ELF-1 (cell line): ENCODE results near the gene DCPS.
A peak's percentile ranks its signal among the peaks of the same experiment; 100 is the strongest.

ENCODE experiments used
- DNase-seq: peaks from one replicate; pipeline ENCODE4 v3.0.0-alpha.2; 2016; ENCODE audit warnings: low read depth, low spot score

Gene DCPS

DNA sequence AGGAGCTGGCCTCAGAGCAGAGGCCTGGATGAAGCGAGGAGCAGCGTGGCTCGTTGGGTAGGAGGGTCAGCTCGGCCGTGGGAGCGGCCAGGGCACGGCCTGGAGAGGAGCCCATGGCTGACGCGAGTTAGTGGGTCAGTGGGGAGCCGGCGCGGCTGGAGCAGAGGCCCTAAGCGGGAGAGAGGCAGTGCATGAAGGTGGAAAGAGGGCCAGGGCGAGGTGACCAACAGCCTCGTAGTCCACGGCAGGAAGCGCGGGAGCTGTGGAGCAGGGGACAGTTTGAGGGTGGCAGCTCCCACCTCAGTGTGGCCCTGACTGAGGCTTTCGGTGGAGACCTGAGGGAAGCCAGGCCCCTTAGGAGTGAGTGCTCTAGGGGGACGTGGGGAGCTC is 24.1 kb downstream of the DCPS start:
- no peak for DNase-seq

DNA sequence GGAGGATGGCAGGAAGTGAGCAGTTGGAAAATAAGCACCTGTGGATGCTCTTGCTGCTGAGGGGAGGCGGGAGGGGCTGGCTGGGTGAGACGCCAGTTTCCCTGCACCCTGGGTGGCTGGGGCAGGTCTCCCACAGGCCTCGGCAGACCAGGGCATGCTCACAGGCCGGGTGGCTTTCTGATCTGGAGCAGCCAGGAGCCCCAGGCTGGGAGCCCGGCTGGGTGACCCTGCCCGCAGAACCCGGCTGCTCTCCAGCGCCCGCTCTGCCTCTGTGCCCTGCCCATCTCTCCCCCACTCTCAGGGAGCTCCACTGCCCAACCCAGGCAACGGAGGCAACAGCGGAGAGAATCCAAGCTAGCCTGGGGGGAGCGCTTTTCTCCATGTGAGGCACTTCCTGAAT is 24.6 kb downstream of the DCPS start:
- DNase-seq = no peak

DNA sequence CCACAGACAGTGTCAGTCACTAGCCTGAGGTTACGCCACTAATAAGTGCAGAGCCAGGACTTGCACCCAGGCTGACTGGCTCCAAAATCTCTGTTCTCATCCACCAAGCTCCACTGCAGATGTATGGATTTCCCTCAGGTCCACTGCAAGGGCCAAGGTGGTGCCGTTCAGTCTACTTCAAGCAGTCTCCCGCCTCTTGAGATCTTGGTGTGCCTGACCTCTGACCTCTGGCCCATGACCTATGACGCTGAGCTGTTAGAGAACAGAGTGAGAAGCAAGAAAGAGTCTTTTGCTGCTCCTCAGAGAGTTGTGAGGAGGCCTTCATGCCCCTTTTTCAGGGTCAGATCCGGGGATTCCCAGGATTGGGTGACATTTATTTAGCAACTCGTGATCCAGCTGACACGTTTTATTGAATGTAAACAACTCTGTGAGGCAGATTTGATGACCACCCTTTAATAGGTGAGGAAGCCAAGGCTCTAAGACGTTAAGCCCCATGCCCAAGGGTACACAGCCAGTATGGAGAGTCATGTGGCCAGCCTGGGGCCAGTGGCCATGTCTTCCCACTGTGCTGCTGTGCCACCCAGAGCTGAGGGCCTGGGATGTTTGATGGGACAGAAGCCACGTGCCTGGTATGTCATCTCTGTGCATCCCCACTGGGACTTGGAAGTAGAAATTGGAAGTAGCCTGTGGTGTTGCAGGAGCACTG is 25.2 kb downstream of the DCPS start:
- no peak for DNase-seq

DNA sequence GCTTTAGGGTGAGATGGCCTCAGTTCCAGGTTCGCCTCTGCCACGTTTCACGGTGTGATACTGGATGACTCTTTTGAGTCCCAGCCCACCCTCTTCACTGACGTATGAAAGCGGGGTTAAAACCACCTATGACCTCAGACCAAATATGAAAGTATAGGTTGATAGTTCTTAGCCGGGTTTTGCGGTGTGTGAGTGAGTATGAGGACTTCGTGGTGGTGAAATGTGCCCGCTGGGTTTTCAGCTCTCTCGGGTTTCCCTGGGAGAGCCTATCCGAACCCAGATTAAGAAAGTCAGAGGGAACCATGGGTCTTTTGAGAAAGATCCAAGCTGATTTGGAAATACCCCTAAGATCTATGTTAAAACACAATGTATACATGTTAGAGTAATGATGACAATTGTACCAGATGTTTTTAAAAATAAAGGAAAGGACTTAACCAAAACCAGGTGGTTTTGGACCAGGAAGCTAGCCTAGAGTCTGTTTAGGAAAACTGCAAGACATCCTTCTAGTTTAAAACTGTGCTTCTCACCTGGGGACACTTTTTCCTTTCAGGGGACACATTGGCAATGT is 25.9 kb downstream of the DCPS start:
- DNase-seq = no peak

DNA sequence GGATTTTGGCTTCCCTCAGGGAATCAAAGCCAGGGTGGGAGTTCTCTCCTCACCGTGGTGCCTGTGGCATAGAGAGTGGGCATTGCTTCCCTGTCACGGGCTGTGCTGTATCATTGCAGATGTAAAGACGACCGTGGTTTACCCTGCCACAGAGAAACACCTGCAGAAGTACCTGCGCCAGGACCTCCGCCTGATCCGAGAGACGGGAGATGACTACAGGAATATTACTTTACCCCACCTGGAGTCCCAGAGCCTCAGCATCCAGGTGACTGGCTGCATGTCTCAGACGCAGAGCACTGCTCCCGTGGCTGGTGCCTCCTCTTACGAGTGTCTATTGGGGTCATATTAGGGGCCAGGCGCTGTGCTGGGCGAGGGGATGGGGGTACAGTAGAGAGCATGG is 27.4 kb downstream of the DCPS start:
- no peak for DNase-seq

DNA sequence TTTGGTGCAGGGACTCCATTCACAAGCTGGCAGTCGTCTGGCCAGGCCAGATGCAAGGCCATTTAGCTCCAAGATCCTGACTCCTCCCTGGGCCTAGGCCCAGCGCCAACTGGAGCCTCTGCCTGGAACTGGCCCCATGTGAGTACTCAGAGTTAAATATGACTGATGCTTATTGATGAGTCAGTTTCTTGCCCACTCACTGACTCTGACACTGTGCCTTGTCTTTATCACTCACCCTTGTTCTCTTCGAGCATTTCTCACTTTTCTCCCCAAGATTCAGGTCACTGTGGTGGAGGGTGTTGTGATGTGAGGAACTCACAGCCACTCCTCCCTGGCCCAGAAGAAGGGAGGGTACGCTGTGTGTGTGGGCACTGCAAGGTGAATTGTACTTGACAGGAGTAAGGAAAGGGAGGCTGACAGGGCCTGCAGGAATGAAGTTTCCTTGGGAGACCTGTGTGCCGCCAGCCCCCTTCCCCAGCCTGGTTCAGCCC is 28.4 kb downstream of the DCPS start:
- DNase-seq = no peak

DNA sequence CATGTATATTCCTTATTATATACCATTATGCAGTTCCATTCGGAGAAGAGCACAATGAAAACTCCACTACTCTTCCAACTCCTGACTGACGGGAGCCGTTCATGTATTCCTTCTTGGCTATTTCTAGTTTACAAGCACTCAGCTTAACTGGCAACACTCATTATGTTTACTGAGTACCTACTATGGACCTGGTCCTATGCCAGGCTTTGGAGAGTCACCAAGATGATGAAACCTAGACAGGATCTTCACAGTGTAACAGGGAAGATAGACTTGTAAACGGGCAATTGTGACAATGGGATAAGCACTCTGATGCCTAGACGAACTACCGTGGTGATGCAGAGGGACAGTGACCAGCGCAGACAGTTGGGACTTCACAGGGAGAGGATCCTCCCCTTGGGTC is 29.3 kb downstream of the DCPS start:
- no peak for DNase-seq

DNA sequence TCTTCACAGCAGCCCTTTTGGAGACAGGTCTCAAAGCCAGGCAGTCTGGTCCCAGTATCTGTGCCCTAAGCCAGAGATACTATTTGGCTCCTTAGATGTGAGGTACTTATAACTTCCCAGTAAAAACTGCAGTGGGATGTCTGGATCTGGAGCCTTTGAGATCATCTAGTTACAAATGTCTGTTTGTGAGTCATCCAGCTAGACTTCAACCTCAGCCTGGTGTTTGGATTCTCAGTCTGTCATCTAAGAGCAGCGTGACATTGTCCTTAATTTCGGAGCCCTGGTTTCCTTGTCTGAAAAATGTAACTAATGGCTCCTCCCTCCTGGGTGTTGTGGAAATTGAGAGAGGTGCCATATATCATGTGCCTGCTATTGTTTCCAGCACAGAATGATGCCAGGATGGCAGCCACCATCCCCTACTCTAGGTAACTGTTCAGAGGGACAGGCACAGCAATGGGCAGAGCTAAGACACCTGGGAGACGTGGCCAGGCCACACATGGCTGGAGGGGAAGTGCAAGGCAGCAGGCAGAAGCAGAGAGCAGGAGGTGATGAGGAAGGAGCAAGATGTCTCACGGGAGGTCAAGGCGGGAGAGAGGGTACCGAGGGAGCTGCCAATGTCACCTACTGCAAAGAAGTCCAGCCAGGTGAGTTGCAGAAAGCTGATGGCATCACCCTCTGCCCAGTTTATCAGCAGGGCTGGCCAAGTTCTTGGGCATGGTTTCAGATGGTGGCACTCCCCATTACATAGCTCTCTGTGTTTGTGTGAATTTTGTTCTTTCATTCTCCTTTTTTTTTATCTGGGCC is 31.0 kb downstream of the DCPS start:
- no peak for DNase-seq

DNA sequence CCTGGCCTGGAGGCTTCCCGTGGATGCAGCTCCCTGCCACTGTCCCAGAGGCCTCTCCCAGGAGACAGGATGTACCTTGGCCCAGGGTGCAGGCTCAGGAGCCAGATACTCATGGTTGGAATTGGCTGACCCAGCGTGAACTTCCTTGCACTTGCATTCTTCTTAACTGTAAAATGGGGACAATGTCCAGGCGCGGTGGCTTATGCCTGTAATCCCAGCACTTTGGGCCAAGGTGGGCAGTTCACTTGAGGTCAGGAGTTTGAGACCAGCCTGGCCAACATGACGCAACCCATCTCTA is 31.6 kb downstream of the DCPS start:
- no peak for DNase-seq

DNA sequence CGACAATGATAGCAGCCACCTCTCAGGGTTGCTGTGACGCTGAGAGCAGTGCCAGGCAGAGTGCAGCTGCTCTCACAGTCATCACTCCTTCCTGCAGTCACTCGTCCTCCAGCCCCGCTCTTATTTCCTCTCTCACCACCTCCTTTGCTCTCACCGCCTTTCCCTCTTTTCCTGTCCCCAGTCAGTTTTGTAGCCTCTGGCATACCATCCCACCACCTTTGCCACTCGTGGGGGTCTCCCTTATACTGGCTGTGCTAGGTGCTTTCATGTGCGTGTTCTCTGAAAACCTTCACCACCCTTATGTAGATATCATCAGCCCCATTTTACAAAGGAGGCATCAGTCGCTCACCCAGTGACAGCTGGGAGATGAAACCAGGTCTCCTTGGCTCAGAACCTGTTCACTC is 32.3 kb downstream of the DCPS start:
- DNase-seq = no peak

DNA sequence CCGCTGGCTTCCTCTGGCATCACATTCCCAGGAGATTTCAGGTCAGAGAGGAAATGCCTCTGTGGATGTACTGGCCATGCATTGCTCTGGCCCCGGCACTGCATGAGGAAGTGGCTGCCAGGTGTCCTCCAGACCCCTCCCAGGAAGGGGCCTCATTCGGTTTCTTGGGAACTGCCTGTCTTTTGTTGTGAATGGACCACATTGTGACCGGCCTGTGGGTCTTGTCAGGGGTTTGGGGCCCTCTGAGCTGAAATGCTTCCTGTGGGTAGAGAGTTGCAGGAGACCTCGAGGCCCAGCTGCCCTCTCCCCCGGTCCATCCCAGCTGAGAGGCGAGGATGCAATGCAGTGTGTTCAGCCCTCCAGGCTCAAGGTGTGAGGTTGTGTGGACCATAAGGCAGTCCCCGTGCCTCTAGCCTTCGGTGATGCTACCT is 32.8 kb downstream of the DCPS start:
- no peak for DNase-seq

DNA sequence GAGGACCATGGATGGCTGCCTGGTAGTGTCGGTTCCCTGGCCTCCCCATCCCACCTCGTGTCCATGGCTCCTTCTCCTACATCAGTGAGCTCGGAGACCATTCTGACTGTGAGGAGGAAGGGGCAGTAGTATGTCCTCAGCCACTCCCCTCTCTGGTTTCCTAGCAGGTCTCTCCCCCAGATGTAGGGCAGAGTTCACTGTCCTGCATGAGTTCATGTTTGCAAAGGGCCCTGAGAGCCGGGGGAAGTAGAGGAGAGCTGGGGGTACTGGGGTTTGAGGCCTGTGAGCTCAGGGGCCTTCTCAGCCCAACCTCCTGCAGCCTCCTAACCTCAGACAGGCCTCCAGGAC is 33.2 kb downstream of the DCPS start:
- no peak for DNase-seq

DNA sequence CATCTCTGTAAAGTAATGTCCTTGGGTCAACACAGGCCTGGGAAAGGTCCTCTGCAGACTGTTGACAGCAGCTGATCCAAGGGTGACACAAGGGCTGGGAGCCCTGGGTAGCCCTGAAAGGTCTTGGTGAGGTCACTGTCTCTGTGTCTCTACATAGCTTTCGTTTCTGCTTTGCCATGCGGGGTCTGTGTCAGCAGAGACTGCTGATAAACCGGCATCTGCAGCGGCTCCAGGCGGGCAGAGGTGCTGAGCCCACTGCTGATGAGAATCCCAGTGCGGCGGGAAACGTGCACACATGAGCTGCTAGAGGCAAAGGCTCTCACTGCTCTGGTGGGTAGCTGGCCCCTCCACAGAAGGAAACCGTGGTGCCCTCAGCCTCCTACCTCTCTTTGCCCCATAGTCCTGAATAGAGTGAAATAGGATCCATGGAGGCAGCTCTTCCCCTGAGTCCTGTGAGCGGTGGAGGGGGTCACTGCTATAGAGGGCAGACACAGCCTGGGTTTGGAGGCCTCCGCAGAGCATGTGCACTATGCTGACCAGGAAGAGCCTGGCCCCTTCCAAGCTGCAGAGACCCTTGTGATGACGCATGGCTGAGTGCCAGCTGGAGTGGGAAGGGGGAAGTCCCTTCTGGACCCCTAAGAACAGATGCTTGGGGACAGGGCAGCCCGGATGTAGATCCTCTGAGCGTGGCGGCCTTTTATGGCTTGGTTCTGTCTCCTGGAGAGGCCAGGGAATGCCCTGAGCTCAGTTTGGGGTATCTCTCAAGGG is 33.8 kb downstream of the DCPS start:
- DNase-seq = no peak

DNA sequence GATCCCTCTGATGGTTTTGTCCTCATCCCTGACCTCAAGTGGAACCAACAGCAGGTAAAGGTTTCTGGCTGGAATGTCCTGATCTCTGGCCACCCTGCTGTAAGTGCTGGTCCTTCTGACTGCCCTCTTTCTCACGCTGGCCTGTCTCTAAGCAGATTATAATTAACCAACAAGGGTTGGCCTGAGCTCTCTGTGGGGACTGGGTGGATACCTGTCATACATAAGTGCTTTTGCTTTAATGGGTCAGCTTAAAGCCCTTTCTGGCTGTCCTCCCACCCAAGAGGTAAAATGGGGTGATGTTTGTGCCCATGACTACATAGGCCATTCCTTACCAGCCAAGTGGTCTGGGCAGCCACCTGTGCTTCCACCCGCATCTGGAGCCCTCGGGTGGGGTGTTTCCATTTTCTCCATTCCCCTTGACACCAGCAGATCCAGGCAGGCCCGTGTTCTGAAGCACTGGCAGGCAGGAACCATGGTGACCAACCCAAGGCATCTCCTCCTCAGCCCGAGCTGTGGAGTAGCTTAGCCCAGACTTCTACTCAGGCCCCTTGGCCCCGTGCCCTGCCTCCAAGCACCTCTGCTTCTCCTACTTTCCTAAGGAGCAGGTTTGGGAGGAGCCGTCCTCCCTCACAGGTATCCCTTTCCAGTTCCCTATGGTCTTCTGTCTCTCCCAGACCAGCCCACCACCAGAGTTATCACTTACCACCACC is 34.6 kb downstream of the DCPS start:
- no peak for DNase-seq

DNA sequence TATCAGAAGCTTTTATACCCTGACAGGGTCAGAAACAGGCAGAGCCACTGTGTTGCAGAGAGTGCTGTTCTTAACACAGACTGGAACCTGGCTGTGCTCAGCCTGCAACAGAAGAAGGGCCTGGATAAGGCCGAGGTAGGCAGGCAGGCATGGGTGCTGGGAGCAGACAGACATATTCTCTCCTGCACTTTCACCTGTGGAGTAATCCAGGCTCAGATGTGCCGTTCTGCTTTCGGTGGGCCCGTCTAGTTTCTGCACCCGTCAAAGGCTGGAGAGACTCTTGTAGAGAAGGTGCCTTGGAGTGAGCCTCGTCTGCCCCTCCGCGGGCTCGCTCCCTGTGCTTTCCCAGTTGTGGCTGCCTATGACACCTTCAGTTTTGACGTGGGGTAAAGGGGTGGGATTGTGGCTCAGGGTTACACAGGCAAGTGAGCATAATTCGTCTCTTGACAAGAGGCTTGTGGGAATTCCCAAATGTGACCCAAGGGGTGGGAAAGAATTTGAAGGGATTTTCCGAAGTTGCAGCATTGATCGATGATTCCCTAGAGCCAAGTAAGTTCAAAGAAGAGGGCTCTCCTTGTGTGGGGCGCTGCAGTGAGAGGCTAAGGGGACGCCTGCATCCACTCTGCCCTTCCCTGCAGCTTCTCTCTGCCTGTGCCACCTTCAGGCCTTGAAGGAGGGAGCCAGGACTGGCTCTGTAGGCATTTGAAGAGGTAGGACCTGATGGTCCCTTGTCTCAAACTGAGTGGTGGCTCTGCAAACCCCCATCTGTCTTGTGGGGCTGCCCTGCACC is 35.4 kb downstream of the DCPS start:
- no peak for DNase-seq

DNA sequence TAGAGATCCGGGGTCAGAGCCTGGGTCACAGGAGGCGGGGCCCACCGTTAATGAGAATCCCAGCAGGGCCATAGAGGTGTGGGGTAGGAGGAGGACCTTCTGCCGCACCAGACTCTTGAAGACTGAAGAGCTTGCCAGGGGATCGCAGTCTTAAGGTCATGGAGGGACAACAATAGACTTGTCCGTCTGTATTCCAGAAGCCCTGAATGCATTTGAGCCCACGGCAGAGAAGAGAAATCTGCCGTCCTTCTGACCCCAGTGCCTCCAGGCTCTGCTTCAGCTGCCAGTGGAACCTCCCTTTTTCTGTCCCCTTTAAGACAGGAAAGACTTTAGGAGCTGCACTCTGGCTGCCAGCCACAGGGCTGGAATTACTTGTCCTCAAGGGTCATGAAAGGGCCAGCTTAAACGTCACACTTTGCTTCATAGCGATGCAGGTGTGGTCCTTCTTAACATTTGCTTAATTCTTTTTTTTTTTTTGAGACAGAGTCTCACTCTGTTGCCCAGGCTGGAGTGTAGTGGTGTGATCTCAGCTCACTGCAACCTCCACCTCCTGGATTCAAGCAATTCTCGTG is 36.1 kb downstream of the DCPS start:
- DNase-seq = no peak

DNA sequence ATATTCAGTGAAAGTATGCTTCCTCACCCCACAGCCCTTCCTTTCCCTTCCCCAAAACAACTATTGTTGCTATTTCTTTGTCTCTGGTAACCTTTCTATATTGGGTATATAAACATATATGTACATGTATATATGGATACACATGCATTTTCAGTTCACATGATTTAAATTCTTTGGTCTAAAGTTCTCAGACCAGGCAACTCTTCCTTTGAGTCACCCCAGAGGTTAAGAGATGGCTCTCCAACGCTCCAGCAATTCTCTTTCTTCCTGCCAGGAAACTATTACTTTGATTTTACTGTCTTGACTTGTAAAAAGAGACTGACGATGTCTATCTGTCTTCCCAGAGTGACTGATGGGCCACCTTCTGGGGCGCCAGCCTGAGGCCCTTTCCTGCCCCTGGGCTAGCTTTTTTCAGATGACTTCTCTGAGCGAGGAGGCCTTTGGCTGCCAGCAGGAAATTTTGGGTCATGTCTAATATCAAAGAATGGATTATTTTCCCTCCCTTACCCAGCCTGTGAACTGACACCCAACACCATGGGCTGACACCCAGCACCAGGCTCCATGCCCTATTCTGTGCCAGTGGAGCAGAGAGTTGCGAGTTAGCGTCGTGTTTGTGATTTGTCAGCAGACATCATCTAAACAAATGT is 37.2 kb downstream of the DCPS start:
- DNase-seq = no peak

DNA sequence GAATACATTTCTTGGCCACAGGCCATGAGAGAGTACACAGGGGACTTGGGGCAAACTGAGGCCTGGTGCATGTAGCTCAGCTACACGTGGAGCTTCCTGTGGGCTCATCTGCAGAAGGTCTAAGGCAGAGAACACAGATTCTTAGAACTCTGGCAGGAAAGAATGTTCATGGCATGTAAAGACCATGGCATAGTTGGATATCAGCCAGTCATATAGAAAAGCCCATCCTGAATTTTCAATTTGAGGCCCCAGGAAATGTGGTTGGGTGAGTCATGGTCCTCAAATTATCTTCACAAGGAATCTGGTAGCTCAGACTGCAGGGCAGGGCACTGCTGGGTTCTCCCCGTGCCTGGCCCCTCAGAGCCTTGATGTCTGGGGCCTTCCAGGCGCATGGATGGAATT is 37.9 kb downstream of the DCPS start:
- DNase-seq = peak; percentile 39

DNA sequence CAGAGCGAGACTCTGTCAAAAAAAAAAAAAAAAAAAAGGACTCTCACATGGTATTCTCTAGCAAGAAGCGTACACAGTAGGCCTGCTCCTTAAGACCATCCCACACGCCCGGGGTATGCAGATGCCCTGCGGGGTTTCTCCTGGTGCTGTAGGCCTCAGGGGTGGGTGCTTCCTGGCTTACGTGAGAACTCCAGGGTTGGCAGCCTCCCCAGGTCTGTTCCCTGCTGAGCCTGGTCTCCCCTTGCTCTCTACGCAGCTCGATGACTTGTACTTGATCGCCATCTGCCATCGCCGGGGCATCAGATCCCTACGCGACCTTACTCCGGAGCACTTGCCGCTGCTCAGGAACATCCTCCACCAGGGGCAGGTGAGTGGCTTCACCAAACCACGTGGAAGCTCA is 39.2 kb downstream of the DCPS start:
- no peak for DNase-seq
